Measurements from ENCODE around the gene OTUD5.

OTUD5 gene

DNA sequence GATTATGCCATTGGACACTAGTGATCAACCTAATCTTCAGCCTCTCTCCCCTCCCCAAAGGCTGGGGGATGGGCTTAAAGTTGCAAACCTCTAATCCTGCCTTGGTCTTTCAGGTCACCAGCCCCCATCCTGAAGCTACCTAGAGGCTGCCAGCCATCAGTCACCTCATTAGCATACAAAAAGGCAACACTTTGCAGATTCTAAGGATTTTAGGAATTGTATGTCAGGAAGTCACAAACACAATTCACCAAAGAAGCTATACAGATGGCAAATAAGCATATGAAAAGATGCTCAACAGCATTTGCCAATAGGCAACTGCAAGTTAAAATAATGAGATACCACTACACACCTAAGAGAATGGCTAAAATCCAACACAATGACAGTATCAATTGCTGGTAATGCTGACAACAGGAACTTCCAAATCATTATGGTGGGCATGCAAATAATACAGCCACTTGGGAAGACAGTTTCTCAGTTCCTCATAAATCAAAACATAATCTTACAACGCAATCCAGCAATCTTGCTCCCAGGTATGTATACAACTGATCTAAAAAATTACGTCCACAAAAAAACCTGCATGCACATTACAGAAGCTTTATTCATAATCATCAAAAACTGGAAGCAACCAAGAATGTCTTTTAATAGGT lies 29.5 kb downstream of the OTUD5 start:
- no peak overlapping the region for H3K4ac ChIP-seq (ENCODE audit: low read depth, low read length)
- DNase-seq = no peak
- no peak overlapping the region for H3K4me3 ChIP-seq (ENCODE audit: low read depth, low read length)
- H2BK5ac ChIP-seq (ENCODE audit: low read depth, low read length, poor library complexity) = no peak overlapping the region
- no peaks in the 10 kb centered on the region for H3K9me3 ChIP-seq (ENCODE audit: insufficient read depth, low read depth, low read length)
- H4K8ac ChIP-seq (ENCODE audit: low read depth, low read length) = no peak overlapping the region
- no CpG with 5 or more reads among the region's 2 CpGs for WGBS (ENCODE audit: extremely low coverage, insufficient coverage, insufficient read length)
- no peak overlapping the region for H3K14ac ChIP-seq (ENCODE audit: low read length)
- H3K79me2 ChIP-seq (ENCODE audit: control insufficient read depth, insufficient read depth, low read length, poor library complexity) = no peaks in the 10 kb centered on the region
- no peak overlapping the region for H3K23ac ChIP-seq (ENCODE audit: low read length)
- no peaks in the 10 kb centered on the region for H3K79me1 ChIP-seq (ENCODE audit: low read length)
- no peaks in the 10 kb centered on the region for H3K4me1 ChIP-seq (ENCODE audit: control insufficient read depth in 1 of 2, insufficient read depth in 2 of 2, low read length in 2 of 2)
- H3K9ac ChIP-seq (ENCODE audit: low read length) = no peak overlapping the region
- H2BK120ac ChIP-seq (ENCODE audit: insufficient read depth, low read length, poor library complexity) = no peak overlapping the region
- H4K12ac ChIP-seq (ENCODE audit: low read depth, low read length) = no peak overlapping the region
- no peak overlapping the region for H3K27ac ChIP-seq (ENCODE audit: low read depth, low read length)
- H3K36me3 ChIP-seq (ENCODE audit: control insufficient read depth in 1 of 2, insufficient read depth in 2 of 2, low read length in 2 of 2) = peaks cover 32 to 38% of the 10 kb centered on the region in 2 experiments
- no peaks in the 10 kb centered on the region for H3K27me3 ChIP-seq (ENCODE audit: insufficient read depth, low read length)
- no peak overlapping the region for H2AK5ac ChIP-seq (ENCODE audit: low read length)
- H3K18ac ChIP-seq (ENCODE audit: low read length) = no peak overlapping the region
- H2BK12ac ChIP-seq (ENCODE audit: low read length) = no peak overlapping the region
- no peak overlapping the region for H3K4me2 ChIP-seq (ENCODE audit: low read length)
- H2AFZ ChIP-seq (ENCODE audit: insufficient read depth, low read length, poor library complexity) = no peak overlapping the region
- no peak overlapping the region for H4K91ac ChIP-seq (ENCODE audit: low read depth, low read length)

DNA sequence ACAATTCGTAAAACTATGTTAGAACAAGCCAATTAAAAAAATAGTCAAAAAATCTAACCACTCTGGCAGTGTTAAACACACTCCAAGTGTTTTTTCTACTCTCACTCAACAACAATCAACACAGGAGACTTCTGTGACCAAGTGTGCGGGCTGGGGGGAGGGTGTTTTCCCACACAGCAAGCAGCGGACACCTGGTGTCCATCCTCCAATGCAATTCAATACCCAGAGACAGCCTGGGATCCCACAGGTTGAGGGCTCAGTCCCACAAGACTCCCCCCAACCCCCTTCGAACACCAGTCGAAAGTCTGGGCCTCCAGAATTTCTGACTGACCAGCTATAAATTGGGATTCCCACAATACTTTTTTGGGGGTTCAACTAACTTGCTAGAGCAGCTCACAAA lies 30.3 kb downstream of the OTUD5 start:
- Histone ChIP-seq H3K4me3 (ENCODE audit: low read depth, low read length) (no peak overlapping the region), H2AK5ac (ENCODE audit: low read length) (no peak overlapping the region), H4K8ac (ENCODE audit: low read depth, low read length) (no peak overlapping the region), H3K4me1 (ENCODE audit: control insufficient read depth in 1 of 2, insufficient read depth in 2 of 2, low read length in 2 of 2) (no peaks in the 10 kb centered on the region), H3K18ac (ENCODE audit: low read length) (no peak overlapping the region), H4K91ac (ENCODE audit: low read depth, low read length) (no peak overlapping the region), H3K79me2 (ENCODE audit: control insufficient read depth, insufficient read depth, low read length, poor library complexity) (no peaks in the 10 kb centered on the region), H3K4ac (ENCODE audit: low read depth, low read length) (no peak overlapping the region), H4K12ac (ENCODE audit: low read depth, low read length) (no peak overlapping the region), H2AFZ (ENCODE audit: insufficient read depth, low read length, poor library complexity) (no peak overlapping the region), H3K4me2 (ENCODE audit: low read length) (no peak overlapping the region), H3K23ac (ENCODE audit: low read length) (no peak overlapping the region), H3K36me3 (ENCODE audit: control insufficient read depth in 1 of 2, insufficient read depth in 2 of 2, low read length in 2 of 2) (peaks cover 38 to 41% of the 10 kb centered on the region in 2 experiments), H3K9ac (ENCODE audit: low read length) (no peak overlapping the region), H3K14ac (ENCODE audit: low read length) (no peak overlapping the region), H3K27ac (ENCODE audit: low read depth, low read length) (no peak overlapping the region), H3K9me3 (ENCODE audit: insufficient read depth, low read depth, low read length) (no peaks in the 10 kb centered on the region), H2BK5ac (ENCODE audit: low read depth, low read length, poor library complexity) (no peak overlapping the region), H3K27me3 (ENCODE audit: insufficient read depth, low read length) (no peaks in the 10 kb centered on the region), H3K79me1 (ENCODE audit: low read length) (no peaks in the 10 kb centered on the region), H2BK120ac (ENCODE audit: insufficient read depth, low read length, poor library complexity) (no peak overlapping the region), H2BK12ac (ENCODE audit: low read length) (no peak overlapping the region)
- no peak for DNase-seq
- no CpG with 5 or more reads among the region's 5 CpGs for WGBS (ENCODE audit: extremely low coverage, insufficient coverage, insufficient read length)

DNA sequence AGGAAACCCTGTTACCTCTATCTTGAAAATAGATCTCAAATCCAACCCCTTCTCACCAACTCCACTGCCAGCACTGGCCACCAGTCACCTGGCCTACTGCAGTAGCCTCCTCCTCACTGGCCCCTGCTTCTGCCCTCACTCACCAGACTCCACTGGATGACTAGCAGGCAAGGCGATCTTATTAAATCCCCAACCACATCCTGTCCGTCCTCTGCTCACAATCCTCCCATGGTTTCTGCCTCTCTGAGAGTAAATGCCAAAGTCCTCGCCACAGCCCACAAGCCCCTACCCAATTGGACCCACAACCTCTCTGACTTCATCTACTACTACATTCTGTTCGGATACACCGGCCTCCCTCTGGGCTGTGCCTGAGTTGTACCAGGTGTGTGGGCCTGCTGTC lies 33.1 kb downstream of the OTUD5 start:
- Histone ChIP-seq H2BK120ac (ENCODE audit: insufficient read depth, low read length, poor library complexity) (no peak overlapping the region), H2AFZ (ENCODE audit: insufficient read depth, low read length, poor library complexity) (no peak overlapping the region), H3K14ac (ENCODE audit: low read length) (no peak overlapping the region), H3K79me1 (ENCODE audit: low read length) (no peaks in the 10 kb centered on the region), H3K4me1 (ENCODE audit: control insufficient read depth in 1 of 2, insufficient read depth in 2 of 2, low read length in 2 of 2) (peaks cover 0 to 4% of the 10 kb centered on the region in 2 experiments), H3K36me3 (ENCODE audit: control insufficient read depth in 1 of 2, insufficient read depth in 2 of 2, low read length in 2 of 2) (peaks cover 35 to 40% of the 10 kb centered on the region in 2 experiments), H3K79me2 (ENCODE audit: control insufficient read depth, insufficient read depth, low read length, poor library complexity) (no peaks in the 10 kb centered on the region), H2BK12ac (ENCODE audit: low read length) (no peak overlapping the region), H4K91ac (ENCODE audit: low read depth, low read length) (no peak overlapping the region), H3K9me3 (ENCODE audit: insufficient read depth, low read depth, low read length) (no peaks in the 10 kb centered on the region), H3K4me2 (ENCODE audit: low read length) (no peak overlapping the region), H3K4me3 (ENCODE audit: low read depth, low read length) (no peak overlapping the region), H3K27me3 (ENCODE audit: insufficient read depth, low read length) (no peaks in the 10 kb centered on the region), H3K18ac (ENCODE audit: low read length) (no peak overlapping the region), H2AK5ac (ENCODE audit: low read length) (no peak overlapping the region), H3K4ac (ENCODE audit: low read depth, low read length) (no peak overlapping the region), H2BK5ac (ENCODE audit: low read depth, low read length, poor library complexity) (no peak overlapping the region), H3K27ac (ENCODE audit: low read depth, low read length) (no peak overlapping the region), H4K12ac (ENCODE audit: low read depth, low read length) (no peak overlapping the region), H4K8ac (ENCODE audit: low read depth, low read length) (no peak overlapping the region), H3K9ac (ENCODE audit: low read length) (no peak overlapping the region), H3K23ac (ENCODE audit: low read length) (no peak overlapping the region)
- no peak for DNase-seq
- WGBS (ENCODE audit: extremely low coverage, insufficient coverage, insufficient read length) = no CpG with 5 or more reads among the region's 5 CpGs

DNA sequence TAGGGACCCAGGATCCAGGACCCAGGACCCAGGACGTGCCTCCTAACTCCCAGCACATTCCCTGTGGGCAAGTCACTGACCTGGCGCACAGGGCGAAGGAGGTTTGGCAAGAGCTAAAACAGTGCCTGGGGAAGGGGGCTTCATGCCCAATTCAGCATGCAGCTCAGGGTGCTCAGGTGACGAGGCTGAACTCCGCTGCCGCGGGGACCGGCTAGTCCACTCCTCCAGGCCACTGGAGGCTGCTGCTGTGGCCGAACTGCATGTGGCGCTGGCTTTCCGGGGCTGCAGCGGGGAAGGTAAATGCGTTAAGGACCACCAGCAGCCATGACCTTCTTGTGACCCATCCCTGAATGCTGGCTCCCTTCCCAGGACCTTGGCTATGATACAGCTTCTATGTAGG lies 33.6 kb downstream of the OTUD5 start:
- no peak overlapping the region for H3K9ac ChIP-seq (ENCODE audit: low read length)
- peaks cover 0 to 4% of the 10 kb centered on the region in 2 experiments for H3K4me1 ChIP-seq (ENCODE audit: control insufficient read depth in 1 of 2, insufficient read depth in 2 of 2, low read length in 2 of 2)
- H3K27me3 ChIP-seq (ENCODE audit: insufficient read depth, low read length) = no peaks in the 10 kb centered on the region
- no peak overlapping the region for H2AFZ ChIP-seq (ENCODE audit: insufficient read depth, low read length, poor library complexity)
- H2AK5ac ChIP-seq (ENCODE audit: low read length) = no peak overlapping the region
- H3K4me3 ChIP-seq (ENCODE audit: low read depth, low read length) = no peak overlapping the region
- no peak overlapping the region for H2BK120ac ChIP-seq (ENCODE audit: insufficient read depth, low read length, poor library complexity)
- no peak overlapping the region for H3K14ac ChIP-seq (ENCODE audit: low read length)
- H3K4me2 ChIP-seq (ENCODE audit: low read length) = no peak overlapping the region
- no peaks in the 10 kb centered on the region for H3K79me1 ChIP-seq (ENCODE audit: low read length)
- H3K18ac ChIP-seq (ENCODE audit: low read length) = no peak overlapping the region
- H3K36me3 ChIP-seq (ENCODE audit: control insufficient read depth in 1 of 2, insufficient read depth in 2 of 2, low read length in 2 of 2) = peaks cover 35 to 40% of the 10 kb centered on the region in 2 experiments
- WGBS (ENCODE audit: extremely low coverage, insufficient coverage, insufficient read length) = no CpG with 5 or more reads among the region's 13 CpGs
- H4K12ac ChIP-seq (ENCODE audit: low read depth, low read length) = no peak overlapping the region
- H3K79me2 ChIP-seq (ENCODE audit: control insufficient read depth, insufficient read depth, low read length, poor library complexity) = no peaks in the 10 kb centered on the region
- H3K23ac ChIP-seq (ENCODE audit: low read length) = no peak overlapping the region
- DNase-seq = no peak
- no peaks in the 10 kb centered on the region for H3K9me3 ChIP-seq (ENCODE audit: insufficient read depth, low read depth, low read length)
- no peak overlapping the region for H4K91ac ChIP-seq (ENCODE audit: low read depth, low read length)
- H3K27ac ChIP-seq (ENCODE audit: low read depth, low read length) = no peak overlapping the region
- H2BK12ac ChIP-seq (ENCODE audit: low read length) = no peak overlapping the region
- no peak overlapping the region for H2BK5ac ChIP-seq (ENCODE audit: low read depth, low read length, poor library complexity)
- no peak overlapping the region for H3K4ac ChIP-seq (ENCODE audit: low read depth, low read length)
- H4K8ac ChIP-seq (ENCODE audit: low read depth, low read length) = no peak overlapping the region

Data from trophoblast cell (in vitro differentiated cells and primary cell).